ENCODE measurements around the gene SLC26A11.
"Not testable (repeated sequence)": the region's sequence is repeated elsewhere in the genome, so short reads cannot be mapped to it uniquely, and the experiment has no call there.

The SLC26A11 gene

GRCh38 chr17:80199295-80199694, 20.9 kb upstream of the SLC26A11 start:
- H3K4me1 ChIP-seq (ENCODE audit: control insufficient read depth, insufficient read depth, low read length); H3K9me3 ChIP-seq (ENCODE audit: control insufficient read depth, insufficient read depth, low read length); H3K4me3 ChIP-seq (ENCODE audit: low read depth, low read length); H3K36me3 ChIP-seq (ENCODE audit: control insufficient read depth, insufficient read depth, low read length); H3K9ac ChIP-seq (ENCODE audit: low read depth, low read length); H3K27me3 ChIP-seq (ENCODE audit: control insufficient read depth, insufficient read depth, low read length): not testable (repeated sequence)

- Histone ChIP-seq H3K9me3 (ENCODE audit: control insufficient read depth, insufficient read depth, low read length) (no peaks in the 10 kb centered on the region), H3K36me3 (ENCODE audit: control insufficient read depth, insufficient read depth, low read length) (peaks cover 4% of the 10 kb centered on the region), H3K27me3 (ENCODE audit: control insufficient read depth, insufficient read depth, low read length) (no peaks in the 10 kb centered on the region), H3K4me3 (ENCODE audit: low read depth, low read length) (no peak overlapping the region), H3K9ac (ENCODE audit: low read depth, low read length) (no peak overlapping the region), H3K4me1 (ENCODE audit: control insufficient read depth, insufficient read depth, low read length) (no peaks in the 10 kb centered on the region)
Observed at GRCh38 chr17:80201446-80201845, 18.8 kb upstream of the SLC26A11 start.

- Histone ChIP-seq H3K9ac (ENCODE audit: low read depth, low read length) (no peak overlapping the region), H3K4me3 (ENCODE audit: low read depth, low read length) (no peak overlapping the region), H3K4me1 (ENCODE audit: control insufficient read depth, insufficient read depth, low read length) (no peaks in the 10 kb centered on the region), H3K36me3 (ENCODE audit: control insufficient read depth, insufficient read depth, low read length) (peaks cover 4% of the 10 kb centered on the region), H3K9me3 (ENCODE audit: control insufficient read depth, insufficient read depth, low read length) (no peaks in the 10 kb centered on the region), H3K27me3 (ENCODE audit: control insufficient read depth, insufficient read depth, low read length) (no peaks in the 10 kb centered on the region)
Observed at GRCh38 chr17:80202197-80202596, 18.0 kb upstream of the SLC26A11 start.

- Histone ChIP-seq H3K4me1 (ENCODE audit: control insufficient read depth, insufficient read depth, low read length) (no peaks in the 10 kb centered on the region), H3K27me3 (ENCODE audit: control insufficient read depth, insufficient read depth, low read length) (no peaks in the 10 kb centered on the region), H3K4me3 (ENCODE audit: low read depth, low read length) (no peak overlapping the region), H3K36me3 (ENCODE audit: control insufficient read depth, insufficient read depth, low read length) (peaks cover 4% of the 10 kb centered on the region), H3K9me3 (ENCODE audit: control insufficient read depth, insufficient read depth, low read length) (no peaks in the 10 kb centered on the region), H3K9ac (ENCODE audit: low read depth, low read length) (no peak overlapping the region)
Observed at GRCh38 chr17:80203471-80203963, 16.7 kb upstream of the SLC26A11 start.

- Histone ChIP-seq H3K9ac (ENCODE audit: low read depth, low read length) (no peak overlapping the region), H3K9me3 (ENCODE audit: control insufficient read depth, insufficient read depth, low read length) (no peaks in the 10 kb centered on the region), H3K27me3 (ENCODE audit: control insufficient read depth, insufficient read depth, low read length) (no peaks in the 10 kb centered on the region), H3K4me1 (ENCODE audit: control insufficient read depth, insufficient read depth, low read length) (no peaks in the 10 kb centered on the region), H3K4me3 (ENCODE audit: low read depth, low read length) (no peak overlapping the region), H3K36me3 (ENCODE audit: control insufficient read depth, insufficient read depth, low read length) (peaks cover 6% of the 10 kb centered on the region)
Observed at GRCh38 chr17:80204626-80205468, 15.4 kb upstream of the SLC26A11 start.

- peaks cover 11% of the 10 kb centered on the region for H3K36me3 ChIP-seq (ENCODE audit: control insufficient read depth, insufficient read depth, low read length)
- H3K4me3 ChIP-seq (ENCODE audit: low read depth, low read length): no peak overlapping the region
- H3K9ac ChIP-seq (ENCODE audit: low read depth, low read length): no peak overlapping the region
- H3K27me3 ChIP-seq (ENCODE audit: control insufficient read depth, insufficient read depth, low read length): no peaks in the 10 kb centered on the region
- no peaks in the 10 kb centered on the region for H3K4me1 ChIP-seq (ENCODE audit: control insufficient read depth, insufficient read depth, low read length)
- no peaks in the 10 kb centered on the region for H3K9me3 ChIP-seq (ENCODE audit: control insufficient read depth, insufficient read depth, low read length)
Observed at GRCh38 chr17:80205811-80206210, 14.4 kb upstream of the SLC26A11 start.

GRCh38 chr17:80208050-80208449, 12.2 kb upstream of the SLC26A11 start:
- H3K36me3 ChIP-seq (ENCODE audit: control insufficient read depth, insufficient read depth, low read length): peaks cover 23% of the 10 kb centered on the region
- H3K9ac ChIP-seq (ENCODE audit: low read depth, low read length): no peak overlapping the region
- H3K4me1 ChIP-seq (ENCODE audit: control insufficient read depth, insufficient read depth, low read length): no peaks in the 10 kb centered on the region
- no peaks in the 10 kb centered on the region for H3K9me3 ChIP-seq (ENCODE audit: control insufficient read depth, insufficient read depth, low read length)
- no peak overlapping the region for H3K4me3 ChIP-seq (ENCODE audit: low read depth, low read length)
- no peaks in the 10 kb centered on the region for H3K27me3 ChIP-seq (ENCODE audit: control insufficient read depth, insufficient read depth, low read length)

GRCh38 chr17:80209765-80210164, 10.5 kb upstream of the SLC26A11 start:
- no peaks in the 10 kb centered on the region for H3K27me3 ChIP-seq (ENCODE audit: control insufficient read depth, insufficient read depth, low read length)
- no peaks in the 10 kb centered on the region for H3K9me3 ChIP-seq (ENCODE audit: control insufficient read depth, insufficient read depth, low read length)
- no peak overlapping the region for H3K4me3 ChIP-seq (ENCODE audit: low read depth, low read length)
- peaks cover 23% of the 10 kb centered on the region for H3K36me3 ChIP-seq (ENCODE audit: control insufficient read depth, insufficient read depth, low read length)
- no peak overlapping the region for H3K9ac ChIP-seq (ENCODE audit: low read depth, low read length)
- H3K4me1 ChIP-seq (ENCODE audit: control insufficient read depth, insufficient read depth, low read length): no peaks in the 10 kb centered on the region

GRCh38 chr17:80210348-80211108, 9.7 kb upstream of the SLC26A11 start:
- Histone ChIP-seq H3K9me3 (ENCODE audit: control insufficient read depth, insufficient read depth, low read length) (no peaks in the 10 kb centered on the region), H3K4me1 (ENCODE audit: control insufficient read depth, insufficient read depth, low read length) (no peaks in the 10 kb centered on the region), H3K27me3 (ENCODE audit: control insufficient read depth, insufficient read depth, low read length) (no peaks in the 10 kb centered on the region), H3K9ac (ENCODE audit: low read depth, low read length) (no peak overlapping the region), H3K36me3 (ENCODE audit: control insufficient read depth, insufficient read depth, low read length) (peaks cover 21% of the 10 kb centered on the region), H3K4me3 (ENCODE audit: low read depth, low read length) (no peak overlapping the region)

GRCh38 chr17:80212109-80212508, 8.1 kb upstream of the SLC26A11 start:
- Histone ChIP-seq H3K9me3 (ENCODE audit: control insufficient read depth, insufficient read depth, low read length) (no peaks in the 10 kb centered on the region), H3K4me3 (ENCODE audit: low read depth, low read length) (no peak overlapping the region), H3K36me3 (ENCODE audit: control insufficient read depth, insufficient read depth, low read length) (peaks cover 30% of the 10 kb centered on the region), H3K27me3 (ENCODE audit: control insufficient read depth, insufficient read depth, low read length) (no peaks in the 10 kb centered on the region), H3K4me1 (ENCODE audit: control insufficient read depth, insufficient read depth, low read length) (no peaks in the 10 kb centered on the region), H3K9ac (ENCODE audit: low read depth, low read length) (no peak overlapping the region)

GRCh38 chr17:80212511-80212910, 7.7 kb upstream of the SLC26A11 start:
- no peaks in the 10 kb centered on the region for H3K9me3 ChIP-seq (ENCODE audit: control insufficient read depth, insufficient read depth, low read length)
- H3K4me1 ChIP-seq (ENCODE audit: control insufficient read depth, insufficient read depth, low read length): no peaks in the 10 kb centered on the region
- H3K27me3 ChIP-seq (ENCODE audit: control insufficient read depth, insufficient read depth, low read length): no peaks in the 10 kb centered on the region
- no peak overlapping the region for H3K4me3 ChIP-seq (ENCODE audit: low read depth, low read length)
- H3K9ac ChIP-seq (ENCODE audit: low read depth, low read length): no peak overlapping the region
- H3K36me3 ChIP-seq (ENCODE audit: control insufficient read depth, insufficient read depth, low read length): peaks cover 34% of the 10 kb centered on the region

All from iPS-15b (cell line).